Keratinocyte (primary cell): ENCODE data around the gene ITPKB.

Experiments used
- EZH2 ChIP-seq: IDR thresholded peaks from one replicate; pipeline ENCODE4 v1.6.1; 2012; ENCODE audit warnings: inconsistent platforms, mild to moderate bottlenecking, low read length, moderate library complexity
- TF ChIP-seq, protein P1 (sequence below), 3 experiments: IDR thresholded peaks in 1 of 3; conservative IDR thresholded peaks in 1 of 3; optimal IDR thresholded peaks in 1 of 3; 2 replicates in 2 of 3; 3 replicates in 1 of 3; pipeline versions ENCODE3 to v1.5.1; 2011; ENCODE audit warnings: low read length in 3 of 3, mild to moderate bottlenecking in 3 of 3, moderate library complexity in 2 of 3, control low read depth in 1 of 3, inconsistent platforms in 1 of 3; ENCODE audit not compliant: insufficient read depth in 2 of 3; ENCODE audit errors: extremely low read depth in 1 of 3

GRCh38 chr1:226677027-226678020 lies 61.8 kb downstream of the ITPKB start:
- TF ChIP-seq, protein P1, sequence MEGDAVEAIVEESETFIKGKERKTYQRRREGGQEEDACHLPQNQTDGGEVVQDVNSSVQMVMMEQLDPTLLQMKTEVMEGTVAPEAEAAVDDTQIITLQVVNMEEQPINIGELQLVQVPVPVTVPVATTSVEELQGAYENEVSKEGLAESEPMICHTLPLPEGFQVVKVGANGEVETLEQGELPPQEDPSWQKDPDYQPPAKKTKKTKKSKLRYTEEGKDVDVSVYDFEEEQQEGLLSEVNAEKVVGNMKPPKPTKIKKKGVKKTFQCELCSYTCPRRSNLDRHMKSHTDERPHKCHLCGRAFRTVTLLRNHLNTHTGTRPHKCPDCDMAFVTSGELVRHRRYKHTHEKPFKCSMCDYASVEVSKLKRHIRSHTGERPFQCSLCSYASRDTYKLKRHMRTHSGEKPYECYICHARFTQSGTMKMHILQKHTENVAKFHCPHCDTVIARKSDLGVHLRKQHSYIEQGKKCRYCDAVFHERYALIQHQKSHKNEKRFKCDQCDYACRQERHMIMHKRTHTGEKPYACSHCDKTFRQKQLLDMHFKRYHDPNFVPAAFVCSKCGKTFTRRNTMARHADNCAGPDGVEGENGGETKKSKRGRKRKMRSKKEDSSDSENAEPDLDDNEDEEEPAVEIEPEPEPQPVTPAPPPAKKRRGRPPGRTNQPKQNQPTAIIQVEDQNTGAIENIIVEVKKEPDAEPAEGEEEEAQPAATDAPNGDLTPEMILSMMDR (optimal IDR thresholded peaks at IDR 0.05 in 1 of 3, IDR thresholded peaks at IDR 0.05 in 1 of 3, conservative IDR thresholded peaks at IDR 0.05 in 1 of 3; ENCODE audit: extremely low read depth in 1 of 3, insufficient read depth in 2 of 3, low read length in 3 of 3) = no peak
- TF ChIP-seq EZH2 = no peak
